T-helper 17 cell (primary cell): ENCODE results near the gene ACIN1. TPM values are rescaled to one million over a fixed set of nuclear protein-coding genes. Genes with fewer than 3 reads are reported as not detected.

ENCODE experiments used
- ATAC-seq: fragments of 150-1000 bp; cut with Tn5 transposase; 2 replicates; pipeline ENCODE4 v1.10.0; 2021; ENCODE audit warnings: mild to moderate bottlenecking, moderate library complexity
- DNase-seq, 3 donors: peaks; one replicate each; pipeline versions ENCODE4 v3.0.0 to v3.0.0-alpha.2; 2020 to 2021
- H3K9me3 ChIP-seq: one replicate; pipeline ENCODE4 v1.7.0; 2013; ENCODE audit warnings: low read length, mild to moderate bottlenecking; ENCODE audit not compliant: control insufficient read depth, poor library complexity, severe bottlenecking
- H3K27ac Mint-ChIP-seq: one replicate; pipeline ENCODE4 v1.8.0; 2022; ENCODE audit warnings: mild to moderate bottlenecking, moderate library complexity, mixed read lengths
- H3K27me3 Mint-ChIP-seq: one replicate; pipeline ENCODE4 v1.8.0; 2022; ENCODE audit warnings: mixed read lengths
- H3K36me3 Mint-ChIP-seq: one replicate; pipeline ENCODE4 v1.8.0; 2022; ENCODE audit warnings: low read depth, mixed read lengths
- H3K4me1 Mint-ChIP-seq: one replicate; pipeline ENCODE4 v1.8.0; 2022; ENCODE audit warnings: mild to moderate bottlenecking, mixed read lengths
- H3K4me3 Mint-ChIP-seq: one replicate; pipeline ENCODE4 v1.8.0; 2022; ENCODE audit warnings: mild to moderate bottlenecking, moderate library complexity, mixed read lengths
- total RNA-seq, 4 donors: library from RNA in 2 of 4; stranded (reverse) in 2 of 4; gene quantifications; one replicate each; pipeline ENCODE4 v1.2.3 and lab custom pipeline; 2022 to 2026

Gene ACIN1
- total RNA-seq, 2 donors from 2014 or later, result 264 to 298 TPM

DNA sequence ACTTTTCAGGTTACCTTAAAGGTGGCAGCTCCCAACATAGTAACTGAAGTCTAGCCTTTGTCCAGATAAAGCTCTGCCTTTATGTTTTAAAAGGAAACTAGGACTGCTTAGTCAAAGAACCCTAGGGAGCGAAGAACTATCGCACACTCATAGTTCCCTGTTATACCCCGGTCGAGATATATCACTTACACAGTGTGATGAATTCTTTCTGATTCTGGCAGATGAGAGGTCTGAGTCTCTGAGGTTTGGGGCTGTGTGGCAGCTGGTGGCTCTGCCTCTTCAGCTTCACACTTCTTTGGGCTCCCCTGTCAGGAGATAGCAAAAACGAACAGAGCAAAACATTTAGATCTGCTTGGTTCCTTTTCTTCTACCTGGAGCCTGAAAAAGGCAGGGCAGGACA is 17.0 kb downstream of the ACIN1 start:
- Mint-ChIP-seq H3K36me3 (peaks cover 5% of the 10 kb centered on the region), H3K27me3 (no peaks in the 10 kb centered on the region), H3K27ac (no peak overlapping the region), H3K4me1 (peaks cover 9% of the 10 kb centered on the region), H3K4me3 (no peak overlapping the region)
- ATAC-seq, result no peak
- DNase-seq, result no peak
- no peaks in the 10 kb centered on the region for H3K9me3 ChIP-seq

DNA sequence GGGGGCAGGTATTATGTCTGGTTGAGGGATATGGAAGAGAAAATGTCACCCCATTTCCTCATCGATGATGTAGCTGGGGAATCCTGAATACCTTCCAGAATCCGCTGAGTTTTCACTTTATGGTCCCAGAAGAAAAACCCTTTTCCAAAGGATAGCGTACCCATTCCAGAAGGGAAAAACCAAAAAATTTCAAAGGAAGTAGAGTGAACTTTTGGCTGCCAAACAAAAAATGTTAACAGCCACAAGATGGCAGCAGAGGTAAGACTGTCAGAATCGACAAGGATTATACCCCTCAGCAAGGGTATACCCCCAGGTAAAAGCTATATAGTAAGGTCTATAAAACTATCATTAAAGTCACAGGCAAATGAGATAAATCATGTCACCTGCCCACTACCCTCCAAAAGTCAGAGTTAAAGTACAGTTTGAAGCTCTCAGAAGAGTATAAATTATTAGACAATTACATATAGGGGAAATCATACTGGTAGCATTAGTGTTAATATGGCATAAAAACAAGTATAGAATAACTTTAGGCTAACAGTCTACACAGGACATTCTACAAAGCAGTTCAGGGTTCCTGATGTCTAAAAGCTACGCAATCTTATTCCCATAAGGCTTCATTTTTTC is 18.0 kb downstream of the ACIN1 start:
- Mint-ChIP-seq H3K27ac (peak overlapping the region; percentile 41), H3K27me3 (no peaks in the 10 kb centered on the region), H3K4me3 (no peak overlapping the region), H3K4me1 (peaks cover 13% of the 10 kb centered on the region), H3K36me3 (peaks cover 5% of the 10 kb centered on the region)
- DNase-seq (no peak), ATAC-seq (peak; percentile 68)
- no peaks in the 10 kb centered on the region for H3K9me3 ChIP-seq

DNA sequence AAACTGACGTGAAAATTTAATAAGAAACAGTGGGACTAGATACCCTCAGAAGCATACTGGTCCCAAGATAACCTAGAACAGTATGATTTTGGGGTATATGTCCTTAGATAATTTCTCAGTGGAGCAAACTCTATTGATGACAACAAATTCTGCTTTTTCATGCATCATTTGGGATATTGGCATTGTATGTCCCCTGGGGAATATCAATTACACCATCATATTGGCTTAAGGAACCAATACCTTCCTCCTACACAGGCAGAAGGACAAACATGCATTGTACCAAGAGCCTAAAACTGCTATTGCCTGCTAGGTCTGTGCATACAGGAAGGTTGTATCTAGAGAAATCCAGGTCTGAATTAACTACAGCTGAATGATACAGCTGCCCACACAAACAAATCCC is 20.0 kb downstream of the ACIN1 start:
- Mint-ChIP-seq H3K27ac (peak overlapping the region; percentile 41), H3K27me3 (no peaks in the 10 kb centered on the region), H3K36me3 (no peaks in the 10 kb centered on the region)

DNA sequence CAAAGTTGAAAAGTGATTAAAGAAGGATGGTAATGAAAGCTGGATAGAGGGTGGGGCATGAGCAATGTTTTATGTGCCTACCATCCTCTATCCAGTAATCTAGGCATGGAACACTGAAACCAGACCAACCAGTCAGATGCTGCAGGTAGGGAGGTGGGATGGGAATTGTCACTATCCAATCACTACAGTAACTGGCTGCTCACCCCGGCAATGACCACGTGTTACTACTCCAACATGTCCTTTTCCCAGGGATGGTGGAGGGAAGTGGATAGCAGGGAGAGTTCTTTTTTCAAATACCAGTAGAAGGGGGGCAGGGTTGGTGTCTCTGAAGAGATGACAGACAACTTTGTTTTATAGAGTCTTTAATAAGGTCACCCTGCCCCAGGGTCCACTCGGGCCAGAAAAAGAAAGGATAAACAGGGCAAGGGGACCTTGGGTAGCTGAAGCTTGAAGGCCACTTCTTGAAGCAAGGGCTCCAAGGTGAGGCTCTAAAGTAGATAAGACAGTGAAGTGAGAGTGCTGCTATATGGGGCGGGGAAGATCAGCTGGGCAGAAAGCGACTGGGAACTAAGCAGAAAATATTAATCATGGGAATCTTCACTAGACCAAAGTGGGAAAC is 22.9 kb downstream of the ACIN1 start:
- Mint-ChIP-seq H3K27me3 (no peaks in the 10 kb centered on the region), H3K27ac (peak overlapping the region; percentile 95), H3K4me1 (peaks cover 24% of the 10 kb centered on the region), H3K4me3 (peak overlapping the region; percentile 93), H3K36me3 (no peaks in the 10 kb centered on the region)
- ATAC-seq (no peak), DNase-seq (no peak)
- no peaks in the 10 kb centered on the region for H3K9me3 ChIP-seq

More for the DNA sequence above, 20.0 kb downstream of the ACIN1 start:
- H3K9me3 ChIP-seq, result no peaks in the 10 kb centered on the region
- DNase-seq (no peak), ATAC-seq (no peak)
- H3K4me3 Mint-ChIP-seq, result no peak overlapping the region
- H3K4me1 Mint-ChIP-seq, result peaks cover 23% of the 10 kb centered on the region

DNA sequence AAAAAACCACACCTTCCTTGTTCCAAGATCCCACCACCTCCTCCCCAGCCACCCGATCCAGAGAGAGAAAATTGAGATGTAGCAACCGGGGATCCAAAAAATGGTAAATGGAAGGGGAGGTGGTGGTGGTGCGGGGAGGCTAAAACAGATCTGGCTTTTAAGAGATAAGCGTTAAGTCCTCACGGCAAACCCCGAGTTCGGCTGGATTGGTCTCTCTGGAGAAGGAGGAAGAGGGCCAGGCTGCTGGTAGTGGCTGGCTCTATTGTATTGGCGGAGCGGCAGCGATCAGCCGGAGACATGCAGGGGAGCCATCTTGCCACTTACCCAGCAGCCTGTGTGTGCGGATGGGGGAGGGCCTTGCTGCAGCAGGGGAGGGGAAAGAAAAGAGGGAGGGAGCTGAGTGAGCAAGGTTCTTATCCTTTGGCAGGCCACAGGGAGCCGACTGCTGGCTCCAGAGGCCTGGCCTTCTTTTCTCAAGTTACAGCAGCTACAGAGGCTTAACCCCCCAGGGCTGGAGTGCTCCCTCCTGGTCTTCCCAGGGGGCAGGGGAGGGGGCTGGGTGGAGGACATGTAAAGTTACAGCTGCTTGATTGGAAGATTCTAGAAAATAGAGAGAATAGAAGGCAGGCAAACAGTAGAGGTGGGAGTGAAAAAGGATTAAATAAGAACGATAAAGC is 23.6 kb downstream of the ACIN1 start:
- peak overlapping the region; percentile 95 for H3K27ac Mint-ChIP-seq
- H3K9me3 ChIP-seq, result no peaks in the 10 kb centered on the region
- H3K36me3 Mint-ChIP-seq, result no peaks in the 10 kb centered on the region
- ATAC-seq, result peak; percentile 92
- H3K4me1 Mint-ChIP-seq, result peaks cover 24% of the 10 kb centered on the region
- H3K27me3 Mint-ChIP-seq, result no peaks in the 10 kb centered on the region
- H3K4me3 Mint-ChIP-seq, result peak overlapping the region; percentile 93
- DNase-seq, result peak; percentile 59 to 68 (median 66)

DNA sequence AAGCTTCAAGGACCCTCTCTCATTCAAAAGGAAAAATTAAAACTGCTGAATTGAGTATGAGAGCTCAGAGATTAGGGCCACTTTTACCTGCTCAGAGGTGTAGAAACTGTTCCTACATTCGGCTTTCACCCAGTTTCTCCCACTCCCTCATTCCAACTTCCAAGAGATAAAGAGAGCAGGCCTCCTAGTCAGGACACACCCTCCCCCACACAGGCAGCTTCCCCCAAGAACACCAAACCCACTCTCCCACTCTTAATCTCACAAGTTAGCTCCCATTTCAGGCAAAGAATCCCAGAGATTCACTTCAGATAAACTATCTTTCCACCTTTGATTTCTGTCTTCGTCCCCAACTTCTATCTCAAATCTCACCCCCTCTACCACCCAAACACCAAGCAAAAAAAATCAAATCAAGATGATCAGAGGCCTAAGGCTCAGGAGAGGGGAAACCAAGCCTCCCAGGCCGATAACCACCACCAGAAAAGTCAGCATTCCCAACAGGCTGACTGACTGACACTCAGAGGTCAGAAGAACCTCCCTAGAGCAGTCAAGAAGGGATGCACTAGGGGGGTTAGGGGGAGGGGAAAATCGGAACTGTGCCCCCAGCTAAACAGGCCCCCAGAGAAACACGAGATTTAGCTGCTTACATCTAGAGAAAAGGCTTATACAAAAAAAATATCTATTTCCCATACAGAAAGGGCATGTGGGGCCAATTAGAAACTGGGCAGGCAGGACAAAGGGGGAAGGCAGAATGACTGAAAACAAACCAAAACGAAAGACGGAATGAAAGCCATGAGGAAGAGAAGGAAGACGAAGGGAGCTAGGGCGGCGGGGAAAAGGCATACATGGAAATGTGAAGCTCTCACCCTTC is 24.4 kb downstream of the ACIN1 start:
- H3K4me1 Mint-ChIP-seq, result peaks cover 30% of the 10 kb centered on the region
- H3K36me3 Mint-ChIP-seq, result peaks cover 3% of the 10 kb centered on the region
- peak overlapping the region; percentile 93 for H3K4me3 Mint-ChIP-seq
- no peaks in the 10 kb centered on the region for H3K27me3 Mint-ChIP-seq
- peak overlapping the region; percentile 95 for H3K27ac Mint-ChIP-seq
- ATAC-seq, result no peak
- no peaks in the 10 kb centered on the region for H3K9me3 ChIP-seq
- DNase-seq, result no peak

DNA sequence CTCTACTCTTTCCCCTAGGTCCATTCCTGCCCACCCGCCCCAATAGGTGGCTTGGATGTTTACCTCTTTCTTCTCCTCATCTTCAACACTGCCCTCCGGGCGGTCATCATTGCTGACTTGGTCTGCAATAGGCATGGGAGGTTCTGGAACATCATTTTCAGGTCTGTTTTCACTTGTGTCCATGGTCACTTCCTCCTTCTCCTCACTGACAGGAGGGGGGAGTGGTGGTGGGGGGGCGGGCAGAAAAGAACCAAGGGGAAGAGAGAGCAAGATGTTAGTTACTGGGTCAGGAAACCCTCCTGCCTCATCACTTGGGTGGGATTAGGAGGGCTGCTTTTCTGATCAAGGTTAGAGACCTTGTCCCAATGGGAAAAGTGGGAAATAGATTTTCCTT is 25.5 kb downstream of the ACIN1 start:
- H3K9me3 ChIP-seq, result no peaks in the 10 kb centered on the region
- Mint-ChIP-seq H3K27ac (peak overlapping the region; percentile 32), H3K4me1 (peaks cover 30% of the 10 kb centered on the region), H3K36me3 (peaks cover 3% of the 10 kb centered on the region), H3K27me3 (no peaks in the 10 kb centered on the region), H3K4me3 (no peak overlapping the region)
- DNase-seq (no peak), ATAC-seq (no peak)

DNA sequence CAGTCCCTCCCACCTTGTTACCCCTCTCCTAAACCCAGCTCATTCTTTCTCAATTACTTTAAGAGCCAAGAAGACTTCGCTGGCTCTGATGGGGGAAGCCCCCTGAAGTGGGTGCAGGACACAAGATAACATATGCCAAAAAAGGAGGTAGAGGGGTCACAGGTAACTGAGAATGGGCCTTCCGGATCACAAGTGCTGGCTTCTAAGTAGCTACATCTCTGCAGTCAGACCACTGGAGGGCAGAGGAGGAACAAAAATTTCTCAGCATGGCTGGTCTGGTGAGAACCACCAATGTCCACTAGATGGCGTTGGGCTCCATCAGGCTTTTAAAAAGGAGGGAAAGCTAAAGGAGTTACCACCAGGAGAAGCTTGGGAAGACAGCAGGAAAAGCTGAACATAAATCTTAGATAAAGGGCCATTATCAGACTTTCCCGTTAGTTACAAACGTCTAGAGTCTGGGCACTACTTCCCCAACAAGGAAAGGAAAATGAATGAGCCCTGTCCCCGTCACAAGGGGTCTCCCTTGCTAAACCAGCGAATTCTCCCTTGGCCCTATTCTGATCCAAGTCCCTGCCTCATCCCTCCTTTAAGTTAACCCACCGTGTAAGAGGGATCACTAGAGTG is 26.0 kb downstream of the ACIN1 start:
- Mint-ChIP-seq H3K36me3 (peaks cover 3% of the 10 kb centered on the region), H3K4me1 (peaks cover 30% of the 10 kb centered on the region), H3K27ac (peak overlapping the region; percentile 32), H3K27me3 (no peaks in the 10 kb centered on the region), H3K4me3 (peak overlapping the region; percentile 12)
- ATAC-seq (peak; percentile 81), DNase-seq (peak; percentile 28 to 66 (median 54))
- H3K9me3 ChIP-seq, result no peaks in the 10 kb centered on the region

DNA sequence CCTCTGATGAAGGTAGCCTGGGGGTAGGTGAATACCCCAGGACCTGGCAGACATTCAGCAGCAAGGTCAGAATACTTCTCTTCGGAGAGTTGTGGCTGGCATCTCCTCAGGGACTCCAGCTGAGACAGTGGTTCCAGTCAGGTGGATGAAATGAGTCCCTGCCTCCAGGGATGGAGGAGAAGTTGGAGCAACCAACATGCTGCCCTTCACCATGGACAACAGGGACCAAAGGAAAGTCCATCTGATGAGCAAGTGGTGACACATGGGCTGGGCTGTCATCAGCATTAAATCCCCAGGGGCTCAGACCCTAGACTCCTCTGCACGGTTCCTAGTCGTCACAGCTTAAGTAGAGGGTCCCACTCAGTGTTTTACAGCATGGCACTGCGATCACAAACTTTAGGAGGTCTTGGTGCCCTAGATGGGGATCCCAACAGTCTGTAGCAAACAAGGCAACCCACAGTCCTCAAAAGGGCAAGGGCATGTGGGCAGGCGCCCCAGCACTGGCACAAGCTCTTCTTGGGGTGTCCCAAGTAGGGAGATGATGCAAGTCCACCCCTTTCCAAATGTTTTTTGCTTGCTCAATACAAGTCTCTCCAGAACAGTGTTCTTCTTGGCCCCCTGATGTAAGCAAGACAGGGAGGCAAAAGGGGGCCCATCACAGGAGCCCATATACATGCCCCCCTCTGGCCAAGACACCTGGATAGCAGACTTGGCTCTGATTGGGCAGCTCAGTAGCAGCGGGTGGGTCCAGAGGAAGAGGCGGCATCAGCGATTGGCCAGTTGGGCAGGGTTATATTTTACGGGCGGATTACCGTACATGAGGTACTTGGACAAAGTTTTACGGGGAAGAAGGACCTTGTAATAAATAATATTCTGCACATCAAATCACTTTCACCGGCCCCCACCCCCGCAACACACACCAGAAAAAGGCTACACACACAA is 26.8 kb downstream of the ACIN1 start:
- no peak overlapping the region for H3K27ac Mint-ChIP-seq
- DNase-seq, result no peak

DNA sequence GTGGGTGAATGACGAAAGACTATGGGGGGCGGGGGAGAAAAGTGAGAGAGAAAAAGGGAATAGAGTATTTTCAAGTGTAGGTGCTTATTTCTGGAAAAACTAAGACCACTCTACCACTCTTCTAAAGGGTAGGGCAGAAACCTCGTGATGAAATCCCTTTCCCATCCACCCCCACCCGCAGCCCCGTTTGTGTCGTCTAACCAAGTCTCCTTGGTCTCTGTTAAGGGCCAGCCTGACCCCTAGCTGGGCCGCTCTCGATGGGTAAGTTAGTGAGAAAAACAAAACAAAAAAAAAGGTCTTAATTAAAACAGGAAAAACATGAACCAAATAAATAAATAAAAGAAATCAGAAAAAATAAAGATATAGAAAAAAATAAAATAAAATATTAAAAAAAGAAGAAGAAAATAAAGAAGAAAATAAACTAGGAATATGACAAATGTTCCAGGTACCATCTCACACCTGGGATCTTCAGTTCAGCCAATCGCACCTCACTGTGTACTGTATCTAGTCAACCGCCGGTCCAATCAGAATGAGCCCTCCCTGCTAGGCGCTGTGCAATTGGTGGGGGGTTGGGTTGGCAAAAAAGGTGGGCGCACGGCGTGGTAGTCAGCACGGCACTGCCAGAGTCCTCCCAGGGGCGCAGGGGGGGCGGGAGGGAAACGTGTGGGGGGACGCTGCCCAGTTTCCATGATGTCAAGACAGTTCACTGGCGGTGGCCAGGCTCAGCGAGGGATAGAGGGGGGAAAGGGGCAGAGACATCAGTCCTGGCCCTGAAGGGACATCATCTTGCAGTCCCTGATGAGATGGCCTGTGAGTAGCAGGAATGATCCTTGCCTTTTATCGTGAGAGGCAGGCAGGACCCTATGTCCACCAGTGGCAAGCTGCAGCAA is 27.8 kb downstream of the ACIN1 start:
- DNase-seq, result no peak
- H3K9me3 ChIP-seq, result no peaks in the 10 kb centered on the region
- no peak for ATAC-seq
- Mint-ChIP-seq H3K4me3 (no peak overlapping the region), H3K36me3 (peaks cover 3% of the 10 kb centered on the region), H3K4me1 (peaks cover 27% of the 10 kb centered on the region), H3K27ac (peak overlapping the region; percentile 87), H3K27me3 (no peaks in the 10 kb centered on the region)

More for the DNA sequence above, 26.8 kb downstream of the ACIN1 start:
- no peaks in the 10 kb centered on the region for H3K9me3 ChIP-seq
- Mint-ChIP-seq H3K27me3 (no peaks in the 10 kb centered on the region), H3K4me3 (peak overlapping the region; percentile 12), H3K36me3 (peaks cover 3% of the 10 kb centered on the region), H3K4me1 (peaks cover 30% of the 10 kb centered on the region)
- ATAC-seq, result no peak

DNA sequence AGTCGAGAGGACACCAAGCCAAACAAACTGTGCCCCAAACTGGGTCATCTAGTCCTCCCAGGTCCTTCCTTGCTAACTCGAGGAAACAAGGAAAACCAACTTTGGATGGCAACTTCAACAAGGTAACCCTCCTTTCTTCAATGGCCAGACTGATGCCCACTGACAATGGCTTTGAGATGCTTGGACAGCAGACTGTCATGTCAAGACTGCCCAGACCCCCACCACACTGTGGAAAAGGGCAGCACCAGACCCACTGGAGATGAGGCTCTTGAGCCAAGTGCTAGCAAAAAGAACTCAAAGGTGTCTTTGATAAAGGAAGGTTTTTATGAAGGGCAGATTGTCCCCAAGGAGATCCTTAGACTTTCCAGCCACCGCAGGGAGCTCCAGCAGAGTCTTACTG is 28.6 kb downstream of the ACIN1 start:
- no peaks in the 10 kb centered on the region for H3K9me3 ChIP-seq
- DNase-seq (no peak), ATAC-seq (no peak)
- Mint-ChIP-seq H3K27ac (peak overlapping the region; percentile 87), H3K4me3 (no peak overlapping the region), H3K4me1 (peaks cover 21% of the 10 kb centered on the region), H3K36me3 (peaks cover 3% of the 10 kb centered on the region), H3K27me3 (no peaks in the 10 kb centered on the region)
